ENCODE results near the gene SOX3. TPM values are rescaled to one million over a fixed set of nuclear protein-coding genes. Genes with fewer than 3 reads are reported as not detected.

Gene SOX3
- total RNA-seq, result not detected

DNA sequence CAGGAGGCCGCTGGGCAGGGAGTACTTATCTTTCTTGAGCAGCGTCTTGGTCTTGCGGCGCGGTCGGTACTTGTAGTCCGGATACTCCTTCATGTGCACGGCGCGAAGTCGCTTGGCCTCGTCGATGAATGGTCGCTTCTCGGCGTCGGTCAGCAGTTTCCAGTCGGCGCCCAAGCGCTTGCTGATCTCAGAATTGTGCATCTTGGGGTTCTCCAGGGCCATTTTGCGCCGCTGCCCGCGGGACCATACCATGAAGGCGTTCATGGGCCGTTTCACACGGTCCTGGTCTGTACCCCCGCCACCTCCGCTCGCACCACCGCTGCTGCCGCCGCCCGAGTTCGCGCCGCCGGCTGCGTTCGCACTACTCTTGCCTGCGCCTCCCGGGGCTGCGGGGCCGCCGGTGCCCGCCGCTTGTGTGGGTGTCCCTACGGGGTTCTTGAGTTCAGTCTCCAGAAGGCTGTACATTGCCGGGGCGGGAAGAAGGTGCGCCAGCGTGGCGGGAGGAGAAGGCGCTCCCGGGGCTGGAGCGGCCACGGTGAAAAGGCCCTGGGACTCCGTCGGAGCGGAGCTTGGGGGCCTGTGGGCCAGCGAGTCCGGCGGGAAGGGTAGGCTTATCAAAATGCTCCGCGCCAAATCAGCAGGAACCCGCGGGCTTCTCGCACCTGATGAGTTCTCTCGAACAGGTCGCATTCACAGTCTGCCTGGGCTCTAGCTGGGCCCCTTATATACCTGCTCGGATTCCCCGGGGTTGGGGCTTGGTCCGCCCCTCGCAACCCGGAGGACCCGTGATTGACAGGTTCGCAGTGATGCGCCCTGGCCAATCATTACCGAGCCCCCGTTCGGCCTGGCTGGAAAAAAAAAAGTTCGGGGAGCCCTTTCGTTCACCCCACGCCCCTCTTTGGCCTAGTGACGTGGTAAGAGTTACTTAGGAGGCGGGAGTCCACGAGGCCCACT, at the start of gene SOX3:
TSS of gene SOX3 (minus strand) at position 699 of the 954 bp plus-strand sequence. CDS start at position 690, 9 bp downstream.
- H3K4me1 Mint-ChIP-seq, result peaks cover 3% of the 10 kb centered on the region
- ATAC-seq (ENCODE audit: low read depth), result no peak
- no peak for DNase-seq
- H3K4me3 Mint-ChIP-seq, result no peak within 1 kb of the TSS
- no peak within 1 kb of the TSS for H3K27ac Mint-ChIP-seq
- no peaks in the 10 kb centered on the region for H3K9me3 Mint-ChIP-seq
- no peaks in the 10 kb centered on the region for H3K36me3 Mint-ChIP-seq
- peaks cover 59% of the 10 kb centered on the region for H3K27me3 Mint-ChIP-seq
- POLR2A ChIA-PET, result no interaction called here

DNA sequence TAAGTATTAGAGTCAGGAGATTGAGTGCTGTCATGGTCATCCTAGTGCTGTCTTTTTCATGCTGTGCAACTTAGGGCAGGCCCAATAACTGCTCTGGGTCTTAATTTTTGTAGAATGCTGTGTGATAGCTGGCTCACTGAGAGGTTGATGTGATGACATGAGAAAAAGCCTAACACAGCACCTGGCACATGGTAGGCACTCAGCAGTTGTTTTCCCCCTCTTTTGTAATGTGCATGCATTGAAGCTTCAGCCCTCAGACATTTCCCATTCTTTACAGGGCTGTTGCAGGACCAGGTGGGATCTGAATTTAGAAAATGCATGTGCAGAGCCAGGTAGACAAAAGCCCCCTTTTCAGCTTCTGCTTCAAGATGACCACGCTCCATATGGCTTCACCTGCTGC, 44.1 kb upstream of the SOX3 start:
- no peaks in the 10 kb centered on the region for H3K36me3 Mint-ChIP-seq
- no peaks in the 10 kb centered on the region for H3K27me3 Mint-ChIP-seq
- no peak overlapping the region for H3K27ac Mint-ChIP-seq
- no peak for ATAC-seq (ENCODE audit: low read depth)
- H3K4me1 Mint-ChIP-seq, result no peaks in the 10 kb centered on the region
- POLR2A ChIA-PET, result no interaction called here
- no peak overlapping the region for H3K4me3 Mint-ChIP-seq
- DNase-seq, result no peak
- H3K9me3 Mint-ChIP-seq, result no peaks in the 10 kb centered on the region

DNA sequence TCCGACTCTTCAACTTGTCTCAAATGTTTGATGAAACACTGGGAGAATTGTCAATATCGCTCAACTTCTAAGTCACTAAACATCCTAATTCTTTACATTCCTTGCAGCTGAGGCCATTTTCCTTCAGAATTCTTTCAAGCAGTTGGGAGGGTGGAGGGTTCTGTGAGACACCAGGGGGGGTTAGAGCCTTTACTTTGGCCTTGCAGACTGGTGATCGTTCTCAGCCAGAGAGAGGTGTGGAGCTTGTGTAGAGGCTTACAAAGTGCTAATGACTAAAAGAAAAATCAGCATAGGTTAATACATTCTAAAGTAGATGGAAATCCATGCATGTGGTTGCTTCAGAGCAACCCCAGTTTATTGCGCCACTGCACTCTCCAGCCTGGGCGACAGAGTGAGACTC, 21.3 kb upstream of the SOX3 start:
- no peaks in the 10 kb centered on the region for H3K36me3 Mint-ChIP-seq
- no peaks in the 10 kb centered on the region for H3K27me3 Mint-ChIP-seq
- H3K27ac Mint-ChIP-seq, result no peak overlapping the region
- no peaks in the 10 kb centered on the region for H3K4me1 Mint-ChIP-seq
- H3K4me3 Mint-ChIP-seq, result no peak overlapping the region
- POLR2A ChIA-PET, result no interaction called here
- ATAC-seq (ENCODE audit: low read depth) (no peak), DNase-seq (no peak)
- no peaks in the 10 kb centered on the region for H3K9me3 Mint-ChIP-seq

DNA sequence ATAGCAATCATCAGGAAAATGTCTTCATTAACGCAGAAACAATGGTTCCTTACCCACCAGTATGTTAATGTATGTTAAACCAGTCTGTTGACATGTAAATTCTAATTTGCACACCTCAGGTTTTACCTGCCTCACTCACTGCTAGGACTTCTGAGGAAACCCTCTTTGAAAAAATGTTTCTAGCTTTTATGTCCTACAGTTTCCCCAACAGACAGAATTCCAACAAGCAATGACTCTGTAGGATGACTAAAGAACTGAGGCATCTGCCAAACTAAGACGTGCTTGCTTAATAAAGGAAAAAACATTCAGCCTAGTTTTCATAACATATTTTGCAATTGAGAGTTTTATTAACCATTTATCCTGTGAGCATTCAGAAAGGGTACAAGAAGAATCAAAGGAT, 20.6 kb upstream of the SOX3 start:
- Mint-ChIP-seq H3K27ac (no peak overlapping the region), H3K27me3 (no peaks in the 10 kb centered on the region), H3K36me3 (no peaks in the 10 kb centered on the region), H3K4me1 (no peaks in the 10 kb centered on the region), H3K9me3 (no peaks in the 10 kb centered on the region), H3K4me3 (no peak overlapping the region)
- POLR2A ChIA-PET, result no interaction called here
- DNase-seq, result no peak
- ATAC-seq (ENCODE audit: low read depth), result no peak

DNA sequence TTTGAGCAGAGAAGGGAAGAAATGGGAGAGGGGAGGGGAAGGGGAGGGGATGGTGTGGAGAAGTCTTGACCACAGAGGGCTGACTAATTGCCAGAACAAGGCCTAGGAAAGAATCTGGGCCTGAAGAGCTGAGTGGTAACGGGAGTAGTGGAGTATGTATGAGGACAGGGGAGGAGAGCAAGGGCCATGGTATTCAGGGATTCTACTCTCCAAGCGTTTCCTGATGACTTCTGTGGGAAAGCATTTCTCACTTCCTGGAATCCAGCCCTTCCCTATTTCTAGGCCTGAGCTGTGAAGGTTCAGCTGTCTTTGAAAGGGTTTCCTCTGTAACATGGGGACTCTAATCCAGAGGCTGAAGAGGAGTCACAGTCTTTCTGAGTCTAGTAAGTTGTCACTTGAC, 19.7 kb upstream of the SOX3 start:
- Mint-ChIP-seq H3K4me1 (no peaks in the 10 kb centered on the region), H3K9me3 (no peaks in the 10 kb centered on the region), H3K27ac (no peak overlapping the region), H3K4me3 (no peak overlapping the region), H3K27me3 (no peaks in the 10 kb centered on the region), H3K36me3 (no peaks in the 10 kb centered on the region)
- ATAC-seq (ENCODE audit: low read depth) (no peak), DNase-seq (no peak)
- POLR2A ChIA-PET, result no interaction called here

DNA sequence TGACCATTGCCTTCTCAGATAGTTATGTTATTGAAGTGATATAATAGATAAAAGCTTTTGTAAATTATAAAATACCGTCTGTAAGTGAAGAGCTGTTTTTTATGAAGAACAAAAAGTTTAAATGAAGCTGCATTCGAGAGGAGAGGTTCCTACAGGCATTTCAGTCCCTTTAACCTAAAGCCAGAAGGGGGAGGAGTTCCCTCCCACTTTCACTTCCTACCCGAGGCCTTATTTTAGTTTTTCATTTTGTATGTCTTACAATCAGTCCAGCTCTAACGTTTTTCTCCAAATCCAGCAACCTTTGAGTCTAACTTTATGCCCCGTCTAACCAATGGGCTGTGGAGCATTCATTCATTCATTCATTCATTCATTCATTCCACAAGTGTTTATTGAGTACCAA, 16.5 kb upstream of the SOX3 start:
- POLR2A ChIA-PET, result no interaction called here
- Mint-ChIP-seq H3K4me1 (no peaks in the 10 kb centered on the region), H3K27ac (no peak overlapping the region), H3K4me3 (no peak overlapping the region), H3K9me3 (no peaks in the 10 kb centered on the region), H3K27me3 (no peaks in the 10 kb centered on the region), H3K36me3 (no peaks in the 10 kb centered on the region)
- DNase-seq, result no peak
- no peak for ATAC-seq (ENCODE audit: low read depth)

DNA sequence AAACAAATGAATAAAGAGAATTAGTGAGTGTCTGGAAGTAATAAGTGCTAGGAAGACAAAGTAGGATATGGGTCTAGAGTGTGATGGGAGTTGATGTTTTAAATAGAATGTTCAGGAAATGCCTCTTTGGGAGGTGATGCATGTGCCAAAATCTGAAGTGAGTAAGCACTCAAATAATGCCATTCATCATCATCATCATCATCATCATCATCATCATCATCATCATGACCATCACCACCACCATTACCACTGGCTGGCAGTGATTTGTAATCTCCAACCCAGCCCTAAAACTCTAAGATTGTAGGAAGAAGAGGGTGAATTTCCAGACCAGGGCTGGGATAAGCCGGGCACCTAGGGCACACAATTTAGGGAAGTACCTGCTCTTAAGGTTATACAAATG, 9.7 kb upstream of the SOX3 start:
- H3K36me3 Mint-ChIP-seq, result no peaks in the 10 kb centered on the region
- no peak overlapping the region for H3K27ac Mint-ChIP-seq
- H3K4me1 Mint-ChIP-seq, result peaks cover 2% of the 10 kb centered on the region
- POLR2A ChIA-PET, result no interaction called here
- no peak for ATAC-seq (ENCODE audit: low read depth)
- H3K4me3 Mint-ChIP-seq, result no peak overlapping the region
- H3K27me3 Mint-ChIP-seq, result peaks cover 10% of the 10 kb centered on the region
- H3K9me3 Mint-ChIP-seq, result no peaks in the 10 kb centered on the region
- no peak for DNase-seq

DNA sequence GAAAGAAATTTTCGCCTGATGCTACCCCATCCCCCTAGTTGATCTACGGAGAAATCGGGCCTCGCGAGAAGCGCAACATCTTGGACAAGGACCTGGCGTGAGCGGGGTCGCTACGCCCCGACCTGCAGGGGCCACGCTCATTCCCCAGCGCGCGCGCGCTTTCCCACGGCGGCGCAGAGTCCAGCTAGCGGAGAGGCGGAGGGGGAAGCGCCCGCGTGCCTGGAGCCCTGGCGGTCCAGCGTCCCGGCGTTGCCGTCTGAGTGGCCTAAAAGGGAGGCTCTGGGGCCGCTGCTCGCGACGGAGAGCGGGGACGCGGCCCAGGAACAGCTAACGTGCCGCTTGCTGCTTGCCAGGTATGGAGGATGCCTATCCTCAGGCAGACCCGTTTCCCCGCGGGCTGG, 6.0 kb upstream of the SOX3 start:
- Mint-ChIP-seq H3K36me3 (no peaks in the 10 kb centered on the region), H3K27me3 (peaks cover 37% of the 10 kb centered on the region), H3K9me3 (no peaks in the 10 kb centered on the region), H3K27ac (no peak overlapping the region), H3K4me1 (peaks cover 2% of the 10 kb centered on the region), H3K4me3 (no peak overlapping the region)
- ATAC-seq (ENCODE audit: low read depth) (no peak), DNase-seq (no peak)
- POLR2A ChIA-PET, result no interaction called here

DNA sequence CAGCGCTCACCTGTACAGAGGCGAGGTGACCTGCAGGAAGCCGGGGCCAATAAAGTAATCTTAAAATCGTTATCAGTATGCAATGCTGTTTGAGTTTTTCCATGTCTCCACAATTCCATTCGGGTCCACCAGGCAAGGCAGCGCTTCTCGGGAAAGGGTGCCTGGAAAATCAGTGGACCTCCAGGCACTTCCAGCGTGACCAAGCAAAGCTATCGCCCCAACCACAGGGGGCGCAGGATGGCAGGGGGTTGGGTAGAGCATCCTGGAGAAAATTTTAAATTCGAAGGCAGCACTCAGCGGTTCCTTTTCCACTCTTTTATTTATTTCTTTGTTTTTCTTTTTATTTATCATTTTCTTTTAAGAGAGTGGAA, 5.4 kb upstream of the SOX3 start:
- Mint-ChIP-seq H3K4me1 (peaks cover 2% of the 10 kb centered on the region), H3K27ac (no peak overlapping the region), H3K4me3 (no peak overlapping the region), H3K27me3 (peaks cover 40% of the 10 kb centered on the region), H3K36me3 (no peaks in the 10 kb centered on the region), H3K9me3 (no peaks in the 10 kb centered on the region)
- DNase-seq, result no peak
- POLR2A ChIA-PET, result no interaction called here
- no peak for ATAC-seq (ENCODE audit: low read depth)

DNA sequence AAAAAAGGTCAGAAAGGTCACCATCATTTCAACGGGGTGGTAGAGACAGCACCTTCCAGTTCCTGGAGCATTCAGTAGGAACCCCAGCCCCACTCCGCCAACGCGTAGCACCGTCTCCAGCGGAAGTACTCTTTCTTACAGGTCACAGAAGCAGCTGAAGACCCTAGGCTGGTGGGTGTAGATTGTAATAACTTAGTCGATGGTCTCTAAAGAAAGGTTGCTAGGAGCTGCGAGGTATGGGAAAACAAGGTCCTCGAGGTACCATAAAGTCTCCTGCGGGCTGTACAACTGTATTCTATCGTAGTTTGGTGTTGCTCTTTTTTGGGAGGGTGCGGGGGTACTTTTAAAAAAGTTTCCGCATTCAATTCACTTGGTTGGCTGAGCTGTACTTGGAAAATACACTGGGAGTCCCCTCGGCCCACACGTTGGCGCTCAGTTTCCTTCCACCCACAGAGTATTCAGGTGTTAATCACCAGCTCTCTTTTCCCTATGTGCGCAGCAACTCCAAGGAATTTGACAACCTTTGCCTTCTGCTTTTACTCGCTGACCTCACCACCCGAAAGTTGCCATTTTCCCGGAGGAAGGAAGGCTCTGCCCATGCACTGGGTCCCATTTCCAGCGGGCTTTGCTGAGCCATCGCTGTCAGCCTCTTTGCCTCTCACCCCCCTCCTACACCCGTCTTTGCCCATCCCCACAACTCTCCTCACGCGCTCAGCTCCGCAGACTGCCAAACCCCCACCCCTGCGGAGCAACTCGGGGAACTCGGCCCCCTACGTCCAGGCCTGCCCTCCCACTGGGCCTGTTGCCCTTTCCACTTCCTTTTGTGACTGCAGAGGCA, 4.8 kb upstream of the SOX3 start:
- Mint-ChIP-seq H3K4me1 (peaks cover 2% of the 10 kb centered on the region), H3K27ac (no peak overlapping the region), H3K27me3 (peaks cover 43% of the 10 kb centered on the region), H3K4me3 (no peak overlapping the region), H3K9me3 (no peaks in the 10 kb centered on the region), H3K36me3 (no peaks in the 10 kb centered on the region)
- POLR2A ChIA-PET, result no interaction called here
- ATAC-seq (ENCODE audit: low read depth) (no peak), DNase-seq (no peak)

DNA sequence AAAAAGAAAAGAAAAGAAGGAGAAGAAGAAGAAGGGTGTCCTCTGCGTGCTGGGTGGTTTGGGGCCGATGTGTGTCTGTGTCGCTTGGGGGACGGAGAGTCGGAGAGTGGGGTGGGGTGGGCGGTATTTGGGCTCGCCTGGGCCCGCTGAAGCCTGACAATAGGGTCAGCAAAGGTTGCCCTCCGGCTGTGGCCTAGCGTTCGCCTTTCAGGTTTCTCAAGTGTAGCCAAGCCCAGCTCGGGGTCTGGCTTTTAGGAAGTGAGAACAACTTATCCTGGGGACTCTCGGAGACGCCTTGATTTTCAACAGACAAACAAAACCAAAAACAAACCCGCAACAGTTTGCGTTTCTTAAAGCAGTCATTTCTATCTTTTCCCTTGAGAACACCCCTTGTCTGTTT, 4.1 kb upstream of the SOX3 start:
- H3K4me3 Mint-ChIP-seq, result no peak overlapping the region
- H3K4me1 Mint-ChIP-seq, result peaks cover 2% of the 10 kb centered on the region
- peaks cover 43% of the 10 kb centered on the region for H3K27me3 Mint-ChIP-seq
- no peak for DNase-seq
- H3K36me3 Mint-ChIP-seq, result no peaks in the 10 kb centered on the region
- POLR2A ChIA-PET, result no interaction called here
- H3K9me3 Mint-ChIP-seq, result no peaks in the 10 kb centered on the region
- no peak for ATAC-seq (ENCODE audit: low read depth)
- H3K27ac Mint-ChIP-seq, result no peak overlapping the region

DNA sequence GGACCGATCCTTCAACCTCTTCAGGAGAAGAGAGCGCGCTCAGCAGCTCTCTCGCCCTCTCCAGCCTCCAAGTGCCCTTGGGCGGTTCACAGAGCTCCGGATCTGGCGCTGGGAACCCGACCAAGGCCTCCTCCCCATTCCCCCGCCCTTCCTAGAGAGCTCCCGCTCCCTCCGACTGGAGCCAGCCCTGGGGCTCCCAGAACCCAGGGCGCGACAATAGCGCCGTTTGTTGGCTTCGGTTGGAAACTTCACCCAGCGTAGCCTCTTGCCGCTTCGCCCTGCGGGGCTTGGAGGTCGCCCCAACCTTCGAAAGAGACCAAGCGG, 3.1 kb upstream of the SOX3 start:
- Mint-ChIP-seq H3K9me3 (no peaks in the 10 kb centered on the region), H3K4me1 (peaks cover 5% of the 10 kb centered on the region), H3K4me3 (no peak overlapping the region), H3K27me3 (peaks cover 48% of the 10 kb centered on the region), H3K36me3 (no peaks in the 10 kb centered on the region), H3K27ac (no peak overlapping the region)
- POLR2A ChIA-PET, result no interaction called here
- DNase-seq (no peak), ATAC-seq (ENCODE audit: low read depth) (no peak)

DNA sequence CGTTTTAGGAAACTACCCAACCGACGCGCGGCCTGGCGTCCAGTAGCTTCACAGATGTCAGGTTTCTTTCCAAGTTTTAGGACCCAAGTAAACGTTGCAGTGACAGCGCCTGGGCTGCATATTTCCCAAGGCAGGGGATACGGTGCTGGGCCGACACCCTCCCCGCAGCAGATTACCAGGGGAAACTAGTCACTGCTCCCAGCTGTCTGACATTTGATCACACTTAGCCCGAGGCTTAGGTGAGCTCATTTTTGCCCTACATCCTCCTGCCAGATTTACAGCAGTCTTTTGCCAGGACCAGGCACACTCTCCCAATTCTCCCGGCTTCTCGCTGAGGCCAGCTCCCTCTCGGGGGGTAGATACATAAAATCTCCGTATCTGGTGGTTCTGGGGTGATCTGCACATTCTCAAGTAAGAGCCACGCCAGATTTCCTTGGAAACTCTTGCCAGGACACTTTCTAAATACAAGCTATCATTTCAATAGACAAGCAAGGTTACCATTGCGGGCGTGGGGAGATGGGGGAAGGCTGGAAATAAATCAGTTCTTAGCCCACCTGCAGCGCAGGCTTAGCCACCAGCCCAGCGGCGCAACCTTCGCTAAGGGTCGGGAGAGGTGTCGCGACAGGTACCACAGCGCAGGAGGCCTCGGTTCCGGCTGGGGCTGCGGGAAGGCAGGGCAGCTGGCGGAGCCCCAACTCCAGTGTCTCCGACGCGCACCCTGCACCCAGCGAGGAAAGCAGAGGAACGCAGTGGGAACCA, 2.5 kb upstream of the SOX3 start:
- H3K4me1 Mint-ChIP-seq, result peaks cover 5% of the 10 kb centered on the region
- DNase-seq (no peak), ATAC-seq (ENCODE audit: low read depth) (no peak)
- H3K4me3 Mint-ChIP-seq, result no peak overlapping the region
- POLR2A ChIA-PET, result no interaction called here
- H3K36me3 Mint-ChIP-seq, result no peaks in the 10 kb centered on the region
- H3K27ac Mint-ChIP-seq, result no peak overlapping the region
- H3K27me3 Mint-ChIP-seq, result peaks cover 53% of the 10 kb centered on the region
- H3K9me3 Mint-ChIP-seq, result no peaks in the 10 kb centered on the region
